Thyroid gland (tissue), 4 donors: ENCODE data around the gene ZC2HC1C.

ENCODE experiments used
- POLR2A ChIP-seq, 2 donors: fragments of 450-650 bp; IDR thresholded peaks; one replicate each; pipeline ENCODE4 v1.6.1; 2017; ENCODE audit warnings: antibody characterized with exemption in 2 of 2, mild to moderate bottlenecking in 2 of 2, moderate library complexity in 1 of 2
- TF ChIP-seq, protein P1 (sequence below), 6 experiments: fragments of 200-600 bp in 3 of 6; fragments of 450-650 bp in 3 of 6; sonication (generic) in 3 of 6; IDR thresholded peaks; one replicate each; pipeline ENCODE4 v1.5.1; 2016 to 2019; ENCODE audit warnings: antibody characterized with exemption in 6 of 6, mild to moderate bottlenecking in 2 of 6, inconsistent platforms in 1 of 6, moderate library complexity in 1 of 6

- TF ChIP-seq, protein P1, sequence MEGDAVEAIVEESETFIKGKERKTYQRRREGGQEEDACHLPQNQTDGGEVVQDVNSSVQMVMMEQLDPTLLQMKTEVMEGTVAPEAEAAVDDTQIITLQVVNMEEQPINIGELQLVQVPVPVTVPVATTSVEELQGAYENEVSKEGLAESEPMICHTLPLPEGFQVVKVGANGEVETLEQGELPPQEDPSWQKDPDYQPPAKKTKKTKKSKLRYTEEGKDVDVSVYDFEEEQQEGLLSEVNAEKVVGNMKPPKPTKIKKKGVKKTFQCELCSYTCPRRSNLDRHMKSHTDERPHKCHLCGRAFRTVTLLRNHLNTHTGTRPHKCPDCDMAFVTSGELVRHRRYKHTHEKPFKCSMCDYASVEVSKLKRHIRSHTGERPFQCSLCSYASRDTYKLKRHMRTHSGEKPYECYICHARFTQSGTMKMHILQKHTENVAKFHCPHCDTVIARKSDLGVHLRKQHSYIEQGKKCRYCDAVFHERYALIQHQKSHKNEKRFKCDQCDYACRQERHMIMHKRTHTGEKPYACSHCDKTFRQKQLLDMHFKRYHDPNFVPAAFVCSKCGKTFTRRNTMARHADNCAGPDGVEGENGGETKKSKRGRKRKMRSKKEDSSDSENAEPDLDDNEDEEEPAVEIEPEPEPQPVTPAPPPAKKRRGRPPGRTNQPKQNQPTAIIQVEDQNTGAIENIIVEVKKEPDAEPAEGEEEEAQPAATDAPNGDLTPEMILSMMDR (IDR thresholded peaks at IDR 0.05) = no peak
- no peak for TF ChIP-seq POLR2A (IDR thresholded peaks at IDR 0.05)
Observed at GRCh38 chr14:75101491-75101890, 32.0 kb downstream of the ZC2HC1C start.
